CD4-positive, alpha-beta T cell treated with Interleukin-4 for 4 hours (primary cell): ENCODE data around the gene KRT33B.
"Not testable (repeated sequence)": the region's sequence is repeated elsewhere in the genome, so short reads cannot be mapped to it uniquely, and the experiment has no call there.

Experiments used
- DNase-seq: peaks from one replicate; pipeline ENCODE4 v3.0.0-alpha.2; 2020

Gene KRT33B

GRCh38 chr17:41393294-41393693, 23.7 kb upstream of the KRT33B start:
- DNase-seq: no peak

- no peak for DNase-seq
Measured at GRCh38 chr17:41392278-41392677, 22.7 kb upstream of the KRT33B start.

- no peak for DNase-seq
Measured at GRCh38 chr17:41391535-41391934, 21.9 kb upstream of the KRT33B start.

GRCh38 chr17:41390411-41390938, 20.9 kb upstream of the KRT33B start:
- no peak for DNase-seq

- DNase-seq: no peak
Measured at GRCh38 chr17:41387670-41388069, 18.1 kb upstream of the KRT33B start.

- DNase-seq: no peak
Measured at GRCh38 chr17:41386227-41386626, 16.6 kb upstream of the KRT33B start.

GRCh38 chr17:41383690-41384089, 14.1 kb upstream of the KRT33B start:
- no peak for DNase-seq

GRCh38 chr17:41382394-41382793, 12.8 kb upstream of the KRT33B start:
- no peak for DNase-seq

GRCh38 chr17:41381943-41382342, 12.3 kb upstream of the KRT33B start, which contains the start of gene KRT34:
Gene KRT34 (minus strand): TSS chr17:41382306. CDS start chr17:41382246, 60 bp downstream.
- DNase-seq: not testable (repeated sequence)

- DNase-seq: not testable (repeated sequence)
Measured at GRCh38 chr17:41380091-41380490, 10.5 kb upstream of the KRT33B start.

- DNase-seq: no peak
Measured at GRCh38 chr17:41377546-41377945, 7.9 kb upstream of the KRT33B start.

GRCh38 chr17:41369023-41369422, 590 bp downstream of the KRT33B start:
- DNase-seq: no peak

GRCh38 chr17:41367426-41368075, 2.1 kb downstream of the KRT33B start:
- no peak for DNase-seq

GRCh38 chr17:41366070-41366469, 3.5 kb downstream of the KRT33B start:
- DNase-seq: no peak

- no peak for DNase-seq
Measured at GRCh38 chr17:41363881-41364280, 5.7 kb downstream of the KRT33B start.

- no peak for DNase-seq
Measured at GRCh38 chr17:41360296-41360995, 9.2 kb downstream of the KRT33B start.

GRCh38 chr17:41354536-41354935, 15.1 kb downstream of the KRT33B start:
- no peak for DNase-seq

- no peak for DNase-seq
Measured at GRCh38 chr17:41352597-41353366, 16.8 kb downstream of the KRT33B start.

- no peak for DNase-seq
Measured at GRCh38 chr17:41351177-41351576, 18.4 kb downstream of the KRT33B start.

- DNase-seq: not testable (repeated sequence)
Measured at GRCh38 chr17:41350381-41350878, 19.2 kb downstream of the KRT33B start, which contains the start of gene KRT33A. Gene KRT33A (minus strand): TSS chr17:41350828. CDS start chr17:41350767, 61 bp downstream.

GRCh38 chr17:41347869-41348760, 21.5 kb downstream of the KRT33B start:
- DNase-seq: no peak

- not testable (repeated sequence) for DNase-seq
Measured at GRCh38 chr17:41346421-41346820, 23.2 kb downstream of the KRT33B start.
